ENCODE measurements around the gene CYP3A4. TPM values are rescaled to one million over a fixed set of nuclear protein-coding genes. Genes with fewer than 3 reads are reported as not detected.

The CYP3A4 gene
- total RNA-seq, 5 donors from 2014 or later (not counting 1 experiment from before 2014, with no cell fraction given), result 0.16 to 0.66 (median 0.53) TPM; not detected in 2

GRCh38 chr7:99720800-99721595 lies 63.0 kb downstream of the CYP3A4 start:
- DNase-seq (peak in 1 of 35 experiments; percentile 4), ATAC-seq (replicated peaks in 1 of 4) (peak in 2 of 4 experiments; percentile 17 to 64)
- H3K9me3 ChIP-seq, result no peaks in the 10 kb centered on the region
- H3K36me3 ChIP-seq (ENCODE audit: control insufficient read depth in 2 of 2, extremely low read depth in 1 of 2, insufficient read depth in 1 of 2, low read length in 1 of 2), result no peaks in the 10 kb centered on the region
- no peak overlapping the region for H3K27ac ChIP-seq (ENCODE audit: low read length)
- CTCF ChIA-PET, result interaction anchor here in 1 of 2 donors (0.6 kb wide), 1 partner anchor 103 kb away, joined by 4 read pairs; no protein-coding TSS in a partner anchor
- H3K36me3 Mint-ChIP-seq, result peaks cover 3% of the 10 kb centered on the region
- peaks cover 13 to 15% (median 15%) of the 10 kb centered on the region in 3 donors for H3K4me1 Mint-ChIP-seq
- POLR2A ChIA-PET, result no interaction called here
- H3K4me3 ChIP-seq (ENCODE audit: control insufficient read depth in 1 of 2, extremely low read depth in 1 of 2, low read length in 1 of 2), result no peak overlapping the region
- WGBS (ENCODE audit: insufficient coverage), result 63% methylated on average over 5 of the region's 5 CpGs
- H3K27ac Mint-ChIP-seq, result no peak overlapping the region
- H3K9me3 Mint-ChIP-seq, result no peaks in the 10 kb centered on the region
- H3K4me3 Mint-ChIP-seq, result no peak overlapping the region
- H3K27me3 Mint-ChIP-seq, result peaks cover 0 to 2% of the 10 kb centered on the region in 2 donors
- H3K27me3 ChIP-seq (replicated peaks in 1 of 2; ENCODE audit: control insufficient read depth in 2 of 2, extremely low read depth in 1 of 2, insufficient read depth in 2 of 2, low read length in 1 of 2), result no peaks in the 10 kb centered on the region
- H3K4me1 ChIP-seq (ENCODE audit: control insufficient read depth in 1 of 2, extremely low read depth in 1 of 2, insufficient read depth in 2 of 2, low read length in 2 of 2), result peaks cover 4 to 6% of the 10 kb centered on the region in 2 experiments

- Mint-ChIP-seq H3K27ac (no peak overlapping the region), H3K9me3 (no peaks in the 10 kb centered on the region), H3K36me3 (peaks cover 11% of the 10 kb centered on the region), H3K27me3 (peaks cover 0 to 2% of the 10 kb centered on the region in 2 donors), H3K4me3 (no peak overlapping the region), H3K4me1 (peaks cover 13 to 15% (median 15%) of the 10 kb centered on the region in 3 donors)
- Histone ChIP-seq H3K27me3 (replicated peaks in 1 of 2; ENCODE audit: control insufficient read depth in 2 of 2, extremely low read depth in 1 of 2, insufficient read depth in 2 of 2, low read length in 1 of 2) (no peaks in the 10 kb centered on the region), H3K9me3 (no peaks in the 10 kb centered on the region), H3K36me3 (ENCODE audit: control insufficient read depth in 2 of 2, extremely low read depth in 1 of 2, insufficient read depth in 1 of 2, low read length in 1 of 2) (no peaks in the 10 kb centered on the region), H3K4me1 (ENCODE audit: control insufficient read depth in 1 of 2, extremely low read depth in 1 of 2, insufficient read depth in 2 of 2, low read length in 2 of 2) (peaks cover 4 to 6% of the 10 kb centered on the region in 2 experiments), H3K4me3 (ENCODE audit: control insufficient read depth in 1 of 2, extremely low read depth in 1 of 2, low read length in 1 of 2) (no peak overlapping the region), H3K27ac (ENCODE audit: low read length) (no peak overlapping the region)
- no CpG with 5 or more reads among the region's 4 CpGs for WGBS (ENCODE audit: insufficient coverage)
- ChIA-PET CTCF (no interaction called here), POLR2A (no interaction called here)
- DNase-seq, result peak in 1 of 35 experiments; percentile 28
- peak in 2 of 4 experiments; percentile 49 to 88 for ATAC-seq (replicated peaks in 1 of 4)
Measured at GRCh38 chr7:99719996-99720769, 63.8 kb downstream of the CYP3A4 start.

- H3K36me3 ChIP-seq (ENCODE audit: control insufficient read depth in 2 of 2, extremely low read depth in 1 of 2, insufficient read depth in 1 of 2, low read length in 1 of 2), result no peaks in the 10 kb centered on the region
- Mint-ChIP-seq H3K9me3 (peaks cover 0 to 6% (median 4%) of the 10 kb centered on the region in 3 donors), H3K27me3 (no peaks in the 10 kb centered on the region), H3K4me1 (peaks cover 0 to 2% (median 0%) of the 10 kb centered on the region in 3 donors), H3K27ac (no peak overlapping the region), H3K36me3 (peaks cover 40% of the 10 kb centered on the region), H3K4me3 (no peak overlapping the region)
- H3K27ac ChIP-seq (ENCODE audit: low read length), result no peak overlapping the region
- CTCF ChIA-PET, result no interaction called here
- no peaks in the 10 kb centered on the region for H3K27me3 ChIP-seq (replicated peaks in 1 of 2; ENCODE audit: control insufficient read depth in 2 of 2, extremely low read depth in 1 of 2, insufficient read depth in 2 of 2, low read length in 1 of 2)
- no peaks in the 10 kb centered on the region for H3K4me1 ChIP-seq (ENCODE audit: control insufficient read depth in 1 of 2, extremely low read depth in 1 of 2, insufficient read depth in 2 of 2, low read length in 2 of 2)
- no peak overlapping the region for H3K4me3 ChIP-seq (ENCODE audit: control insufficient read depth in 1 of 2, extremely low read depth in 1 of 2, low read length in 1 of 2)
- WGBS (ENCODE audit: insufficient coverage), result no CpG with 5 or more reads among the region's 3 CpGs
- POLR2A ChIA-PET, result no interaction called here
- H3K9me3 ChIP-seq, result no peaks in the 10 kb centered on the region
- no peak for ATAC-seq (replicated peaks in 1 of 4)
- DNase-seq, result no peak
Measured at GRCh38 chr7:99713995-99714570, 69.9 kb downstream of the CYP3A4 start.

GRCh38 chr7:99709838-99710578 lies 74.0 kb downstream of the CYP3A4 start:
- POLR2A ChIA-PET, result no interaction called here
- Mint-ChIP-seq H3K27me3 (no peaks in the 10 kb centered on the region), H3K27ac (no peak overlapping the region), H3K9me3 (peaks cover 0 to 5% (median 3%) of the 10 kb centered on the region in 3 donors), H3K4me1 (no peaks in the 10 kb centered on the region), H3K4me3 (no peak overlapping the region), H3K36me3 (peaks cover 46% of the 10 kb centered on the region)
- ATAC-seq (replicated peaks in 1 of 4) (no peak), DNase-seq (no peak)
- Histone ChIP-seq H3K4me1 (ENCODE audit: control insufficient read depth in 1 of 2, extremely low read depth in 1 of 2, insufficient read depth in 2 of 2, low read length in 2 of 2) (no peaks in the 10 kb centered on the region), H3K9me3 (peaks cover 2% of the 10 kb centered on the region), H3K27ac (ENCODE audit: low read length) (no peak overlapping the region), H3K36me3 (ENCODE audit: control insufficient read depth in 2 of 2, extremely low read depth in 1 of 2, insufficient read depth in 1 of 2, low read length in 1 of 2) (no peaks in the 10 kb centered on the region), H3K27me3 (replicated peaks in 1 of 2; ENCODE audit: control insufficient read depth in 2 of 2, extremely low read depth in 1 of 2, insufficient read depth in 2 of 2, low read length in 1 of 2) (no peaks in the 10 kb centered on the region), H3K4me3 (ENCODE audit: control insufficient read depth in 1 of 2, extremely low read depth in 1 of 2, low read length in 1 of 2) (no peak overlapping the region)
- WGBS (ENCODE audit: insufficient coverage), result no CpG with 5 or more reads among the region's 2 CpGs
- CTCF ChIA-PET, result no interaction called here

- Histone ChIP-seq H3K4me1 (ENCODE audit: control insufficient read depth in 1 of 2, extremely low read depth in 1 of 2, insufficient read depth in 2 of 2, low read length in 2 of 2) (no peaks in the 10 kb centered on the region), H3K9me3 (peaks cover 2% of the 10 kb centered on the region), H3K27ac (ENCODE audit: low read length) (no peak overlapping the region), H3K4me3 (ENCODE audit: control insufficient read depth in 1 of 2, extremely low read depth in 1 of 2, low read length in 1 of 2) (no peak overlapping the region), H3K36me3 (ENCODE audit: control insufficient read depth in 2 of 2, extremely low read depth in 1 of 2, insufficient read depth in 1 of 2, low read length in 1 of 2) (no peaks in the 10 kb centered on the region), H3K27me3 (replicated peaks in 1 of 2; ENCODE audit: control insufficient read depth in 2 of 2, extremely low read depth in 1 of 2, insufficient read depth in 2 of 2, low read length in 1 of 2) (no peaks in the 10 kb centered on the region)
- ChIA-PET POLR2A (no interaction called here), CTCF (no interaction called here)
- ATAC-seq (replicated peaks in 1 of 4) (no peak), DNase-seq (no peak)
- peaks cover 38% of the 10 kb centered on the region for H3K36me3 Mint-ChIP-seq
- no peaks in the 10 kb centered on the region for H3K9me3 Mint-ChIP-seq
- WGBS (ENCODE audit: insufficient coverage), result no CpG with 5 or more reads among the region's 2 CpGs
- H3K27me3 Mint-ChIP-seq, result no peaks in the 10 kb centered on the region
- H3K4me1 Mint-ChIP-seq, result no peaks in the 10 kb centered on the region
- H3K4me3 Mint-ChIP-seq, result no peak overlapping the region
- no peak overlapping the region for H3K27ac Mint-ChIP-seq
Measured at GRCh38 chr7:99709260-99709659, 74.7 kb downstream of the CYP3A4 start.

- no peak overlapping the region for H3K4me3 ChIP-seq (ENCODE audit: control insufficient read depth in 1 of 2, extremely low read depth in 1 of 2, low read length in 1 of 2)
- no peak overlapping the region for H3K27ac ChIP-seq (ENCODE audit: low read length)
- no CpG with 5 or more reads among the region's 1 CpG for WGBS (ENCODE audit: insufficient coverage)
- Mint-ChIP-seq H3K4me1 (no peaks in the 10 kb centered on the region), H3K27me3 (peaks cover 0 to 1% of the 10 kb centered on the region in 2 donors), H3K9me3 (no peaks in the 10 kb centered on the region), H3K36me3 (peaks cover 32% of the 10 kb centered on the region), H3K27ac (no peak overlapping the region), H3K4me3 (no peak overlapping the region)
- H3K4me1 ChIP-seq (ENCODE audit: control insufficient read depth in 1 of 2, extremely low read depth in 1 of 2, insufficient read depth in 2 of 2, low read length in 2 of 2), result no peaks in the 10 kb centered on the region
- no peak for ATAC-seq (replicated peaks in 1 of 4)
- peaks cover 2% of the 10 kb centered on the region for H3K9me3 ChIP-seq
- POLR2A ChIA-PET, result no interaction called here
- DNase-seq, result no peak
- CTCF ChIA-PET, result no interaction called here
- H3K27me3 ChIP-seq (replicated peaks in 1 of 2; ENCODE audit: control insufficient read depth in 2 of 2, extremely low read depth in 1 of 2, insufficient read depth in 2 of 2, low read length in 1 of 2), result no peaks in the 10 kb centered on the region
- no peaks in the 10 kb centered on the region for H3K36me3 ChIP-seq (ENCODE audit: control insufficient read depth in 2 of 2, extremely low read depth in 1 of 2, insufficient read depth in 1 of 2, low read length in 1 of 2)
Measured at GRCh38 chr7:99707096-99707495, 76.9 kb downstream of the CYP3A4 start.
